T1000 (cell line): ENCODE data around the gene TERF2IP.

ENCODE experiments used
- DNase-seq: peaks from one replicate; lab custom pipeline; 2025; ENCODE audit warnings: mixed read lengths; lab: John Stamatoyannopoulos, UW

TERF2IP gene

DNA sequence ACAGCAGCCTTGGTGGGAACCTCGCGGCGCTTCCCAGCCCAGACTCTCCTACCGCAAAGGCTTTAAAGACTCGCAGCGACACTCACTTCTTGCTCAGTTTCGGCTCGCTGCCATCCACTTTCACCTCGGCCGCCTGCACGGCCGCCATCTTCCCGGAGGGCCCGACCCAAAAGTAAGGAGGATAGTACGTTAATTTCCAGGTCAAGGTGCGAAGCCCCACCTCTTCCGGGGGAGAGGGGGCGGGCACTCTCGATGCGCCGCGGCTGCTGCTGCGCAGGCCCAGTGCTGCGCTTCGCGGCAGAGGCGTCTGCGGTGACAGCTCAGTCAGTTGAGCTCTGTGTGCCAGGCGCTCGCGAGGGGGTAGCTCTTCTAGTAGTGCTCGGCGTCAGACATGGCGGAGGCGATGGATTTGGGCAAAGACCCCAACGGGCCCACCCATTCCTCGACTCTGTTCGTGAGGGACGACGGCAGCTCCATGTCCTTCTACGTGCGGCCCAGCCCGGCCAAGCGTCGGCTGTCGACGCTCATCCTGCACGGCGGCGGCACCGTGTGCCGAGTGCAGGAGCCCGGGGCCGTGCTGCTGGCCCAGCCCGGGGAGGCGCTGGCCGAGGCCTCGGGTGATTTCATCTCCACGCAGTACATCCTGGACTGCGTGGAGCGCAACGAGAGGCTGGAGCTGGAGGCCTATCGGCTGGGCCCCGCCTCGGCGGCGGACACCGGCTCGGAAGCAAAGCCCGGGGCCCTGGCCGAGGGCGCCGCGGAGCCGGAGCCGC is at the start of gene TERF2IP, which contains the start of gene KARS1:
TSS of gene TERF2IP (plus strand) at position 282 of the 773 bp plus-strand sequence. CDS start at position 392, 110 bp downstream.
TSS of gene KARS1 (minus strand) at position 174 of the 773 bp plus-strand sequence. CDS start at position 148, 26 bp downstream.
- DNase-seq = peak; percentile 77

DNA sequence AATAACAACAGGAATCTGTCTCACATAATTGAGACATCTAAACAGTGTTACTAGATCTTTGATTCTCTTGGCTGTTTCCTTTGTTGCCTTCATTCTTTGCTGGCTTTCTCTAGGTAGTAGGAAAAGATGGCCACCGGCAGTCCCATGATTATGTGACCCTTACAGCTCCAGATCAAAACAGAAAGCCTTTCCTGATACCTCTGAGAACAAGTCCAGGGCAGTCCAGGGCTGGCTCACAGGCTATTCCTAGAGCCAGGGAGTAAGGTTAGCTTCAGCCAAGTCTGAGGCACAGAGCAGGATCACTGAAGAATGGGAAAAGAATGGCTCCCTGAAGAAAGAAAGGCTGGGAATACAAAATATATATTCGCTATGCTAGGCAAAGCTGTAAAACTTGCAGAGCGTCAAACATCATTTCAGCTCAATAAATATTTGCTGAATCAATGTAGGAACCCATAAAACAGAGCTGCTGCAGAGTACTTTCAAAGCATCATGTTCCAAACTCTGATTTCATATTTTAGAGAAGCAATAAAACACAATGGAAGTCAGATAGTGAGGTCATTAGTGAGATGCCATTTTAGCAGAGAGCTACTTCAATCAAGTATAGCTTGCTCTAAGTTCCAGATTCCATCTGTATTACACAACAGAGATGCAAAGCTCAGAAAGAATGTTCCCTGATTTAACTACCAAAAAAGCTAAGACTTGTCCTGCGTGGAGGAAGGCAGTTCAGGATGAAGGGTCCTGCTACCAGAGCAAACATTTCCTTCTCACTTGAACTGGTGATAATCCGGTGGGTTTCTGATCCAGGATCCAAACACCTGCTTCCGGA is 47.9 kb upstream of the TERF2IP start:
- no peak for DNase-seq

DNA sequence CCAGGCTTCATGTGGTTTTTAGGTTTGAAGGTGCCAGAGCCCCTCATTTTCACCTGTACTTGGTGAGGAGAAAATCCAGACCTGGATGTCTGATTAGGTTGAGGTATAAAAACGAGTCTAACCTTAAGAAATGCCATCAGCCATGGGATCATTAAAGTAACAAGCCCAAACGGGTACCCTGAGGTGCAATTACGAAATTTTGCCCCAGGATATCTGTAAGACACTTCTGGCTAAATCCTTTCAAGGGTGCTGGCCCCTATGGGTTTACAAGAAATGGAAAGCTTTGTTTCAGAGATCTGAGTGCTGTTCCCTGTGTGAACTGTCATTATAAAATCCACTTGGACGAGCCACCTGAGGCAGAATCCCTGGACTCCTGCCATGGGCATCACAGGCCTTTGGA is 44.3 kb upstream of the TERF2IP start:
- DNase-seq = no peak

GRCh38 chr16:75606507-75606906 is 41.1 kb upstream of the TERF2IP start:
- DNase-seq = no peak

DNA sequence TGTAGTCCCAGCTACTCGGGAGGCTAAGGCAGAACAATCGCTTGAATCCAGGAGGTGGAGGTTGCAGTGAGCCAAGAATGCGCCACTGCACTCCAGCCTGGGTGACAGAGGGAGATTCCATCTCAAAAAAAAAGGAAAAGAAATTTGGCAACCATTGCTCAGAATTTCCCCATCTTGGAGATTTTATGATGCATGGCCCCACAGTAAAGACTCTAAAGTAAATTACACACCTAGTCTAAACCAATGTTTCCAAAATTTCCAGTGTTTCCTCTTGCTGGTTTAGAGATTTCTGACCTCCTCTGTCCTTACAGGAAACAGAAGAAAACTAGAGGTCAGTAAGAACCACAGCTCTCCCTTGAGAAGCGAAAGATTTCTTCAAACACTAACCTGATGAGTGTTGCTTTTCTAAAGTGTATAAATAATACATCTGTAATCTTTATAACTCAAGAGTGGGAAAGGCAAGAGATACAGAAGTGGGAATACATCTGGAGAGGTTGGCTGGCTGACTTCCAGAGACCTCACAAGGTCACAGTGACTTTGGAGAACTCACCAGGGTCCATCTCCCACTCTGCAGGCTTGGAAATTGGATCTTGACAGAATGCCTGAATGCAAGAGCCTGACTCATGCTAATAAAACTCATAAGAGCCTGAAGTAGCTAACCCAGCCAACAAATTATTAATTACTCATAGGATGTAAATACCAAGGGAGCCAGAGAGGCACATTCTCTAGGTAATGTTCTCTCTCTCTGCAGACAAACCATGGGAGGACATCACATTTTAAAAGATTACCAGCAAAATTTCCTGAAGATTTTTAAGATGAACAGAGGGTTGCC is 33.3 kb upstream of the TERF2IP start:
- no peak for DNase-seq

DNA sequence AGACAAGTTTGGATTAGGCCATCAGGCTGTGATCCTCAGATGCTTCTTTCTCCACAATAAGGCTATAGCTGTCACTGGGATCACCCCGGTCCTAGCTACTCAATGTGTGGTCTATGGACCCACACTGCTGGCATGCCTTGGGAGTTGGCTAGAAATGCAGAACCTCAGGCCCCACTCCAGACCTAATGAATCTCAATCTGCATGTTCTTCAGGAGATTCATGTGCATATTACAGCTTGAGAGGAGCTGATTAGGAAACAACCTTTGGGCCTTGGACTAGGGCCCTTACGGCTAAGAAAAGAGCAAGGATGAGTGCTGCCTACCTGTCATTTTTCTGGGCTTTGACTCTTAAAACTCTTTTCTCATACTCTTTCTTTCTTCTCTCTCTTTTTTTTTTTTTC is 32.0 kb upstream of the TERF2IP start:
- DNase-seq = no peak

DNA sequence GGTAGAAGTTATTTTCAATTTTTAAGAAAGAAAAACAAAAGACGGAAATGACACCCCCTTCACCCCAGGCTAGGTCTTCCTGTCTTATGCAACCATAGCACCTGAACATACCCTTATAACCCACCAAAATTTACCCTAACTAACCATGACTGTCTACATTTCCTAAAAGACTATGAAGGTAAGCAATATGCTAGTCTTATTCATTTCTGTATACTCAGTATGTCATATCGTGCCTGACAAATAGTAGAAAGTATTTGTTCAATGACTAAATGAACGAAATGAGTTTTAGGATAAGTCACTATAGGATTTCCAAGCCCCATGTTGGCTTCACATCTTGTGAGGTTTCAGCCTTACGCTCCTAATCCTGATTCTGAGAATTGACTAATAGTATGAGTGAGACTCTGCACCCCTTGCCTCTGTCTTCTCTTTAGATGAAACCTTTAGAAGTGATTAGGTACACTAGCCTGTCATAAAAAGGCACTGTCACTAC is 31.0 kb upstream of the TERF2IP start:
- no peak for DNase-seq

DNA sequence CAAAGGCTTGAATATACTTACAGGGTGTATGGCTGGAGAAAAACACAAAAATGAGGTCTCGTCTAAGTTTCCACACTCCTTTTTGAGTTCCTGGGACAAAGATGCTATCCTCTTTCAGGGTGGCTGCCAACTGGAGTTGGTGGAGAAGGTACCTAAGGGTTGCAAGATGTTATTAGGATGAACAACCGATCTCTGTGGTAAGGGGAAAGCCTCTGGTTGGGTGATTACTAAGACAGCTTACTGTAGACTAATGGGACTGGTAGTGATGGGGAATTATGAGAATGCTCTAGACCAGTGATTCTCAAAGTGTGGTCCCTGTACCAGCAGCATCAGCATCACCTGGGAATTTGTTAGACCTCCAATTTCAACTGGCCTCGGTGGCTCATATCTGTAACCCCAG is 30.5 kb upstream of the TERF2IP start:
- DNase-seq = no peak

DNA sequence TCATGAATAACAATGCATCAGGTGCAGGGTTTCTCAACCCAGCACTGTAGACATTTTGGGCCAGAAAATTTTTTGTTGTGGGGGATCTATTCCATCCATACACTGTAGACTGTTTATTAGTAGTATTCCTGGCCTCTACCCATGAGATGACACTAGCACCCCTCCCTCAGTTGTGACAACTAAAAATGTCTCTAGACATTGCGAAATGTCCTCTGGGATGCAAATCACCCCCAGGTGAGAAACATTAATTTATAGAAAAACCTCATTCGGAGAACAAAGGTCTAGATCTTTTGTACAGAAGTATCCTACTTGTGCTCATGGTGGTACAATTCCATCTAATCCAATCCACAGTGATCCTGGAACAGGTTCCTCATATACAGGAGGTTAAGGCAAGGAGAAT is 28.8 kb upstream of the TERF2IP start:
- no peak for DNase-seq

GRCh38 chr16:75620326-75621169 is 27.0 kb upstream of the TERF2IP start:
- DNase-seq = no peak

- peak; percentile 7 for DNase-seq
Measured at GRCh38 chr16:75621170-75621477, 26.4 kb upstream of the TERF2IP start.

DNA sequence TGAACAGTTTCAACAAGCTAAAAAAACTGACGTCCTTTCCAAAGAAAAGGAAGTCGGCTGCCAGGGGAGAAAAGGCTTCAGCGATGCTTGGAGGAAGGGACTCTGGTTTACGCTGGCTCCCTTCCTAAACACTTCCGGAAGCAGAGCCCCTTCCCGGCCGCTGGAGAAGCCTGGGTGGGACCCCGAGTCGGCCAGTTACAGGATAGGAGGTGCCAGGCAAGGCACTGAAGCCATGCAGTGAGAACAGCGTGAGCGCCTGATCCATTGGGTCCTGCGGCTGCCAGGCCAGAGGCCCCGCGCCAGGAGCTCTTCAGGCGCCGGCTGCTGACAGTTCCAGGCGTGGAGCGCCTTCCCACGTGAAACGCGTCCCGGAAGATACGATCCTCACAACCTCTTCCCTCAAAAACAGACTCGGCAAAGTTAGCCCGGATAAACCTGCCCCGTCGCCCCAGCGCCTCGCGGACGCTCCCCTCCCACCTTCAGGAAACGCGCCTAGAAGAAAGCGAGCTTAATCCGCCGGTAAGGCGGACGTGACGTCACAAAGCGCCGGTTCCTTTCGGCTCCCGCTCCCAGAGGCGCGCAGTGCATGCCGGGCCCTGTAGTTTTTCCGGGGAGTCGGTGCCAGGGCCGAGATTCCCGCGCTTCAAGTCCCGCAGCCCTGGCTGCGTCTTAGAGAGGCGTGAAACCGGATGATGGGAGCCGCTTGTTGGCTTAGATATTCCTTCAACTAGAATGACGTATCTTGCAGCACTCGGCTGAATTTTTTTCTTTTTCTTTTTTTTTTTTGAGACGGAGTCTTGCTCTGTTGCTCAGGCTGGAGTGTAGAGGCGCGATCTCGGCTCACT is 24.6 kb upstream of the TERF2IP start, which contains the start of gene ADAT1:
TSS of gene ADAT1 (minus strand) at position 521 of the 845 bp plus-strand sequence. CDS start 2,482 bp downstream, outside the sequence.
- DNase-seq = peak; percentile 88

GRCh38 chr16:75624921-75625334 is 22.6 kb upstream of the TERF2IP start:
- DNase-seq = no peak

DNA sequence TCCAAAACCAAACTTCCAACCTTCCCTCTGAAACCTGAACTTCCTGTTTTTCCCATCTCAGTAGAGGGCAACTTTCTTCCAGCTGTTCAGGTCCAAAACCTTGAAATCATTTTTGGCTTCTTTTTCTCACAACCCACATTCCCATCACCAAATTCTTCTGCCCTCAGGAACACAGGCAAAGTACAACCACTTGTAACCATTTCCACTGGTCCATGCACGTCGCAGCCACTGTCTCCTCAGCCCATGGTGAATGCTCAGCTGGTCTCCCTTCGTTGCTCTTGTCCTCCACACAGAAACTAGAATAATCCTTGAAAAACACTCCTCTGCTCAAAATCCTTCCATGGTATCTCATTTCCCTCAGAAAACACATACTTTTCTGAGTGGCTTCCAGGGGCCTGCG is 20.8 kb upstream of the TERF2IP start:
- DNase-seq = no peak

GRCh38 chr16:75627851-75628250 is 19.7 kb upstream of the TERF2IP start:
- no peak for DNase-seq

DNA sequence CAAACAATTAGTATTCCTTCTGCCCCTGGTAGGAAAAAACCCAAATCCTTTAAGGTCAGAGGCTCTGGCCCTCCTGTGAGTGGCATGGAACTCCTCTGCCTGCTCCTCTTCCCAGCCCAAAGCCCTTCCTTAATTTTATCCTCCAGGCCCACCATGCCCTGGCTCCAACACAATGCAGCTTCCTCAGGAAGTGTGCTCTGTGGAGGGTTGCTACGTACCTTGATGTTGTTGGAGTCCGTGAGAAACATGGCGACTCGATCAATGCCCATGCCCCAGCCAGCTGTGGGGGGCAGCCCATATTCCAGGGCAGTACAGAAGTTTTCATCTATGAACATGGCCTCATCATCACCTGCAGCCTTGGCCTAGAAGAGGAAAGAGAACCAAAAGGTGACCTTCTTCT is 19.2 kb upstream of the TERF2IP start:
- DNase-seq = no peak

DNA sequence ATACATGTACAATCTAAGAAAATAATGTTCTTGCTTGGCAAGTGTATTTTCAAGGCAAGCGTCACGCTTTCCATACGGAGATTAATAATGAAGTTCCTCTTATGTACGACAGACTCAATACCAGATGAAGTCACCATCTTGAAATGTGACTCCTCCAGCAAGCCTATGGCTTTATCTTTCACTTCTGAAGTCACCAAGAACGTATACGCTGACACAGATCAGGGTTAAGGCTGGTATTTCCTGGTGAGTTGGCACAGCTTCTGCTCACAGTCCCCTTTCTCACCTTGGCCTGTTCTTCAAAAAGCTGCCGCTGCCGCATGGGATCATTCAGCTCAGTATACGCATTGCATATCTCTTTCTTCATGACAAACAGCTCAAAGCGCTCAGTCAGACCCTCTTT is 18.4 kb upstream of the TERF2IP start:
- DNase-seq = no peak

- DNase-seq = no peak
Measured at GRCh38 chr16:75630052-75630451, 17.5 kb upstream of the TERF2IP start.

- no peak for DNase-seq
Measured at GRCh38 chr16:75632857-75633256, 14.7 kb upstream of the TERF2IP start.

DNA sequence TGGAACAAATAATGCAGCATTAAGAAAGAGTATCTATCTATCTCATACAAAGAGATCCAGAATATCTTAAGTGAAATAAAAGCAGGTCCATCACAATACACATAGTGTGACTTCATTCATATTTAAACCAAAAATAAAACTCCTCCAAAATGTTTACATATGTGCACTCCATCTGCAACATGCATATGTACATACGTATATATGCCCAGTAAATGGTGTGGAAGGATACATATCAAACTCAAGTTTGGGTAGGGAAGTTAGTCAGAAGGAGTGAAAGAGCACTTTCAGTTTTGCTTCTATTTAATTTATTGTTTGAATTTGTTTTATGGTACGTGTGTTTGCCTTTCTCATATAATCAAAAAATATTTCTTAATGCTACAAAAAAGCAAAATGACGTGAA is 12.5 kb upstream of the TERF2IP start:
- no peak for DNase-seq
